ENCODE data around the gene ATP6V0E2. TPM values are rescaled to one million over a fixed set of nuclear protein-coding genes. Genes with fewer than 3 reads are reported as not detected.

Gene ATP6V0E2
- total RNA-seq, 1 donor: 11.2 TPM

GRCh38 chr7:149870701-149871483 is 2.9 kb upstream of the ATP6V0E2 start:
- TF ChIP-seq CTCF (IDR thresholded peaks at IDR 0.05; ENCODE audit: insufficient read depth, low read depth, low read length): no peak
- no peak for DNase-seq (ENCODE audit: low read depth)
- no peak overlapping the region for H3K4me3 ChIP-seq (ENCODE audit: low read depth, low read length)

GRCh38 chr7:149871576-149871975 is 2.2 kb upstream of the ATP6V0E2 start:
- no peak for TF ChIP-seq CTCF (IDR thresholded peaks at IDR 0.05; ENCODE audit: insufficient read depth, low read depth, low read length)
- no peak overlapping the region for H3K4me3 ChIP-seq (ENCODE audit: low read depth, low read length)
- no peak for DNase-seq (ENCODE audit: low read depth)

GRCh38 chr7:149872419-149873073 is 1.2 kb upstream of the ATP6V0E2 start:
- peak; percentile 86 for DNase-seq (ENCODE audit: low read depth)
- peak; percentile 23 for TF ChIP-seq CTCF (IDR thresholded peaks at IDR 0.05; ENCODE audit: insufficient read depth, low read depth, low read length)
- peak overlapping the region; percentile 77 for H3K4me3 ChIP-seq (ENCODE audit: low read depth, low read length)

- no peak for DNase-seq (ENCODE audit: low read depth)
- no peak for TF ChIP-seq CTCF (IDR thresholded peaks at IDR 0.05; ENCODE audit: insufficient read depth, low read depth, low read length)
- peak overlapping the region; percentile 77 for H3K4me3 ChIP-seq (ENCODE audit: low read depth, low read length)
Observed at GRCh38 chr7:149873970-149874643, 338 bp downstream of the ATP6V0E2 start.

GRCh38 chr7:149874644-149875028 is 867 bp downstream of the ATP6V0E2 start:
- no peak for DNase-seq (ENCODE audit: low read depth)
- no peak for TF ChIP-seq CTCF (IDR thresholded peaks at IDR 0.05; ENCODE audit: insufficient read depth, low read depth, low read length)
- no peak overlapping the region for H3K4me3 ChIP-seq (ENCODE audit: low read depth, low read length)

- TF ChIP-seq CTCF (IDR thresholded peaks at IDR 0.05; ENCODE audit: insufficient read depth, low read depth, low read length): no peak
- H3K4me3 ChIP-seq (ENCODE audit: low read depth, low read length): no peak overlapping the region
- DNase-seq (ENCODE audit: low read depth): no peak
Observed at GRCh38 chr7:149875396-149875795, 1.6 kb downstream of the ATP6V0E2 start.
